Effector memory CD8-positive, alpha-beta T cell (primary cell): ENCODE measurements around the gene TDRD6.

Experiments used
- ATAC-seq: fragments of 150-1000 bp; cut with Tn5 transposase; replicated peaks from 2 replicates; pipeline ENCODE4 v1.10.0; 2021; ENCODE audit warnings: mild to moderate bottlenecking, moderate library complexity
- DNase-seq, 3 experiments: peaks; one replicate each; pipeline ENCODE4 v3.0.0; 2021
- H3K27ac Mint-ChIP-seq, 2 donors: one replicate each; pipeline ENCODE4 v1.8.0; 2022; ENCODE audit warnings: mild to moderate bottlenecking in 2 of 2, mixed read lengths in 2 of 2, moderate library complexity in 2 of 2
- H3K27me3 Mint-ChIP-seq, 2 donors: one replicate each; pipeline ENCODE4 v1.8.0; 2022; ENCODE audit warnings: mixed read lengths in 2 of 2
- H3K36me3 Mint-ChIP-seq: one replicate; pipeline ENCODE4 v1.8.0; 2022; ENCODE audit warnings: mild to moderate bottlenecking, moderate library complexity, mixed read lengths; ENCODE audit not compliant: insufficient read depth
- H3K4me1 Mint-ChIP-seq, 2 donors: one replicate each; pipeline ENCODE4 v1.8.0; 2022; ENCODE audit warnings: low read depth in 2 of 2, mixed read lengths in 2 of 2
- H3K4me3 Mint-ChIP-seq, 2 donors: one replicate each; pipeline ENCODE4 v1.8.0; 2022; ENCODE audit warnings: mild to moderate bottlenecking in 2 of 2, mixed read lengths in 2 of 2, moderate library complexity in 2 of 2
- H3K9me3 Mint-ChIP-seq, 2 donors: one replicate each; pipeline ENCODE4 v1.8.0; 2022; ENCODE audit warnings: mixed read lengths in 2 of 2

The TDRD6 gene

DNA sequence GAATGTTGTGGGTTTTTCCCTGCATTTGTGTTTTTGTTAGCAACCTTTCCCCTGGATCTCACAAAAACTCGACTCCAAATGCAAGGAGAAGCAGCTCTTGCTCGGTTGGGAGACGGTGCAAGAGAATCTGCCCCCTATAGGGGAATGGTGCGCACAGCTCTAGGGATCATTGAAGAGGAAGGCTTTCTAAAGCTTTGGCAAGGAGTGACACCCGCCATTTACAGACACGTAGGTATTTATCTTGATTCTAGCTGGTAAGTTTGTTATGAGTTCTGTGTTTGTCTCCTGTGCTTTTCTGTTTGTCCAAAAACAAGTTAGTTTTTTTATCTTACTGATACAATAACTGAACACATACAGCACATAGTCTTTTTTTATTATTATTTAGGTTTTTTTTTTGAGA, 31.9 kb upstream of the TDRD6 start:
- Mint-ChIP-seq H3K9me3 (no peaks in the 10 kb centered on the region), H3K4me3 (no peak overlapping the region), H3K4me1 (peaks cover 13 to 14% of the 10 kb centered on the region in 2 donors), H3K27me3 (peaks cover 43 to 48% of the 10 kb centered on the region in 2 donors), H3K36me3 (no peaks in the 10 kb centered on the region), H3K27ac (no peak overlapping the region)
- no peak for DNase-seq
- no peak for ATAC-seq

DNA sequence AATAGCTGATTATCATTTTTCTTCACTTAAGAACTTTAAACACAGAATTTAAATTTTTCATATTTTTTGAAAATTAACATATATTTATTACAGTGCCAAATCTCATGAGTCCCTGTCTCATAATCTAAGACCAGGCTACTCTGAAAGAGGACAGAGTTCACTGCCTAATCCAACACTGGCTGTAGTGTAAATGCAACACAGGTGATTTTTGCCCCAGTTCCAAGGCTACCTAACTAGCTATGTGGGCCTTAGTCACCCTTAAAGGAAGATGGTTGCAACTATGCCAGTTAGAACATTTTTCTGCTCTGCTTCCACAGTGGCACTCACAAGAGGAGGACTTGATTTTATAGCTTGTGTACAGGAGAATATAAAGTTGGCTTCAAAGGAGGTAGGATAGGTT, 30.0 kb upstream of the TDRD6 start:
- Mint-ChIP-seq H3K36me3 (no peaks in the 10 kb centered on the region), H3K4me3 (no peak overlapping the region), H3K4me1 (peaks cover 8% of the 10 kb centered on the region in 2 donors), H3K9me3 (no peaks in the 10 kb centered on the region), H3K27me3 (peaks cover 31 to 34% of the 10 kb centered on the region in 2 donors), H3K27ac (no peak overlapping the region)
- DNase-seq: no peak
- no peak for ATAC-seq

DNA sequence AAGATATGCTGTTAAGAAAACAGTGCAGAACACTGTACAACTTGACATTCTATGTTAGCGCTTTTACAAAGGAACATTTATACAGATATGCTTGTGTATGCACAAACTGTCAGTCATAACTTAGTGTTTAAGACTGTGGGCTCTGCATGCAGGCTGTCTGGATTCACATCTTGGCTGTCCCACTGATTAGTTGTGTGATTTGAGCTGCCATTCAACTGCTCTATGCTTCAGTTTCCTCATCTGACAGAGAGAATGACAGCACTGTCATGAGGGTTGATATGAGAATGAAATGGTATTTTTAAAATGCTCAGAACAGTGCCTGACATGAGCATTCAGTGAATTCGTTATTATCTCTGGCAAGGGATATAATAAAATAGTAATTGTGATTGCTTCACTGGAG, 26.2 kb upstream of the TDRD6 start:
- peaks cover 0 to 9% of the 10 kb centered on the region in 2 donors for H3K27me3 Mint-ChIP-seq
- no peaks in the 10 kb centered on the region for H3K9me3 Mint-ChIP-seq
- ATAC-seq (no peak), DNase-seq (no peak)
- no peaks in the 10 kb centered on the region for H3K4me1 Mint-ChIP-seq
- no peaks in the 10 kb centered on the region for H3K36me3 Mint-ChIP-seq
- H3K4me3 Mint-ChIP-seq: no peak overlapping the region
- H3K27ac Mint-ChIP-seq: no peak overlapping the region

GRCh38 chr6:46667377-46667776, 20.3 kb upstream of the TDRD6 start:
- no peak overlapping the region for H3K27ac Mint-ChIP-seq
- no peaks in the 10 kb centered on the region for H3K36me3 Mint-ChIP-seq
- no peaks in the 10 kb centered on the region for H3K4me1 Mint-ChIP-seq
- DNase-seq: no peak
- no peak for ATAC-seq
- no peak overlapping the region for H3K4me3 Mint-ChIP-seq
- no peaks in the 10 kb centered on the region for H3K9me3 Mint-ChIP-seq
- H3K27me3 Mint-ChIP-seq: peaks cover 0 to 13% of the 10 kb centered on the region in 2 donors

DNA sequence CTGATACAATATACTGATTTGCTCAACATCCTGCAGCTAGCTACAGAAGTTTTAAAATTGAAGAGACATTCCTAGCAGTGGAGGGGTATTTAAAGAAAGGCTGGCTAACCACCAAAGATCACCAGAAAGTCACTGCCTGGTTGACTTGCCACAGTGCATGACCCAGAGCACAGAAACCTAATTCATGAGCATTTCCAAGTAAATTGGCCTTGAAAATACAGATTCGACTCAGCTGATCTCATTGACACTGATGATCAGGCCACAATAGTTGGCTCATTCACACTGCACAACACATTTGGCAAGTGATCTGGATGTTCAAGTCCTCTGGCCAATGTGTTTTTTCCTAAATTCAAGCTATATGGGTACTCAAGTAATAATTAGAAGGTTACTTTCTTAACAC, 13.3 kb upstream of the TDRD6 start:
- DNase-seq: no peak
- no peak overlapping the region for H3K27ac Mint-ChIP-seq

GRCh38 chr6:46676604-46677313, 10.9 kb upstream of the TDRD6 start:
- DNase-seq (no peak), ATAC-seq (no peak)
- Mint-ChIP-seq H3K36me3 (no peaks in the 10 kb centered on the region), H3K27ac (no peak overlapping the region), H3K4me3 (no peak overlapping the region), H3K4me1 (no peaks in the 10 kb centered on the region), H3K27me3 (peaks cover 12 to 17% of the 10 kb centered on the region in 2 donors), H3K9me3 (no peaks in the 10 kb centered on the region)

More for the DNA sequence above, 13.3 kb upstream of the TDRD6 start:
- Mint-ChIP-seq H3K27me3 (peaks cover 0 to 5% of the 10 kb centered on the region in 2 donors), H3K4me1 (no peaks in the 10 kb centered on the region), H3K4me3 (no peak overlapping the region), H3K9me3 (no peaks in the 10 kb centered on the region), H3K36me3 (no peaks in the 10 kb centered on the region)
- no peak for ATAC-seq

- Mint-ChIP-seq H3K27me3 (peaks cover 12 to 17% of the 10 kb centered on the region in 2 donors), H3K9me3 (no peaks in the 10 kb centered on the region), H3K36me3 (no peaks in the 10 kb centered on the region), H3K4me3 (no peak overlapping the region), H3K4me1 (no peaks in the 10 kb centered on the region), H3K27ac (no peak overlapping the region)
- DNase-seq: no peak
- no peak for ATAC-seq
Measured at GRCh38 chr6:46677314-46677654, 10.4 kb upstream of the TDRD6 start.

GRCh38 chr6:46684771-46685170, 2.9 kb upstream of the TDRD6 start:
- H3K27ac Mint-ChIP-seq: no peak overlapping the region
- no peaks in the 10 kb centered on the region for H3K36me3 Mint-ChIP-seq
- no peaks in the 10 kb centered on the region for H3K9me3 Mint-ChIP-seq
- DNase-seq: no peak
- H3K4me1 Mint-ChIP-seq: no peaks in the 10 kb centered on the region
- H3K4me3 Mint-ChIP-seq: no peak overlapping the region
- ATAC-seq: no peak
- H3K27me3 Mint-ChIP-seq: peaks cover 12 to 24% of the 10 kb centered on the region in 2 donors

DNA sequence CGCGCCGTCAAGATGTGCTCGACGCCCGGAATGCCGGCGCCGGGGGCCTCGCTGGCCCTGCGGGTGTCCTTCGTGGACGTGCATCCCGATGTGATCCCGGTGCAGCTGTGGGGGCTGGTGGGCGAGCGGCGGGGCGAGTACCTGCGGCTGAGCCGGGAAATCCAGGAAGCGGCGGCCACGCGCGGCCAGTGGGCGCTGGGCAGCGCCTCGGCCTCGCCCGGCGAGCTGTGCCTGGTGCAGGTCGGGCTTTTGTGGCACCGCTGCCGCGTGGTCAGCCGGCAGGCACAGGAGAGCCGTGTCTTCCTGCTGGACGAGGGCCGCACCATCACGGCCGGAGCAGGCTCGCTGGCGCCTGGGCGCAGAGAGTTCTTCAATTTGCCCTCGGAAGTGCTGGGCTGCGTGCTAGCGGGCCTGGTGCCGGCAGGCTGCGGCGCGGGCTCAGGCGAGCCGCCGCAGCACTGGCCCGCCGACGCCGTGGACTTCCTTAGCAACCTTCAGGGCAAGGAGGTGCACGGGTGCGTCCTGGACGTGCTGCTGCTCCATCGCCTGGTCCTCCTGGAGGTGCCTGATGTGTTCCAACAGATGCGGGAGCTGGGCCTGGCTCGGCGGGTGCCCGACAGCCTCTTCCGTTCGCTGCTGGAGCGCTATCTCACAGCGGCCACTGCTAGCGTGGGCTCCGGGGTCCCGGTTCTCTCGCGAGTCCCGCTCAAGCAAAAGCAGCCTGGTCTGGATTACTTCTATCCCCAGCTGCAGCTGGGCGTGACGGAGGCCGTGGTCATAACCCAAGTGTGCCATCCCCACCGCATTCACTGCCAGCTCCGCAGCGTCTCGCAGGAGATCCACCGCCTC, 656 bp downstream of the TDRD6 start:
- Mint-ChIP-seq H3K9me3 (no peaks in the 10 kb centered on the region), H3K27me3 (peaks cover 10 to 15% of the 10 kb centered on the region in 2 donors), H3K4me1 (no peaks in the 10 kb centered on the region), H3K27ac (no peak overlapping the region), H3K4me3 (no peak overlapping the region), H3K36me3 (no peaks in the 10 kb centered on the region)
- DNase-seq (no peak), ATAC-seq (no peak)

DNA sequence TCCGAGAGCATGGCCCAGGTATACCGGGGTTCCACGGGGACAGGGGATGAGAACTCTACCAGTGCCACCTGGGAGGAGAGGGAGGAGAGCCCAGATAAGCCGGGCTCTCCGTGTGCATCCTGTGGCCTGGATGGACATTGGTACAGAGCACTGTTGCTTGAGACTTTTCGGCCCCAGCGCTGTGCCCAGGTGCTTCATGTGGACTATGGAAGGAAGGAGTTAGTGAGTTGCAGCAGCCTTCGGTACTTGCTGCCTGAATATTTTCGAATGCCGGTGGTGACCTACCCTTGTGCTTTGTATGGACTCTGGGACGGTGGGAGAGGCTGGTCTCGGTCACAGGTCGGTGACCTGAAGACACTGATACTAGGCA, 1.3 kb downstream of the TDRD6 start:
- Mint-ChIP-seq H3K36me3 (no peaks in the 10 kb centered on the region), H3K27me3 (peaks cover 10 to 21% of the 10 kb centered on the region in 2 donors), H3K4me3 (no peak overlapping the region), H3K4me1 (no peaks in the 10 kb centered on the region), H3K9me3 (no peaks in the 10 kb centered on the region), H3K27ac (no peak overlapping the region)
- ATAC-seq: no peak
- DNase-seq: no peak

- H3K27ac Mint-ChIP-seq: no peak overlapping the region
Measured at GRCh38 chr6:46689657-46690056, 2.0 kb downstream of the TDRD6 start.

DNA sequence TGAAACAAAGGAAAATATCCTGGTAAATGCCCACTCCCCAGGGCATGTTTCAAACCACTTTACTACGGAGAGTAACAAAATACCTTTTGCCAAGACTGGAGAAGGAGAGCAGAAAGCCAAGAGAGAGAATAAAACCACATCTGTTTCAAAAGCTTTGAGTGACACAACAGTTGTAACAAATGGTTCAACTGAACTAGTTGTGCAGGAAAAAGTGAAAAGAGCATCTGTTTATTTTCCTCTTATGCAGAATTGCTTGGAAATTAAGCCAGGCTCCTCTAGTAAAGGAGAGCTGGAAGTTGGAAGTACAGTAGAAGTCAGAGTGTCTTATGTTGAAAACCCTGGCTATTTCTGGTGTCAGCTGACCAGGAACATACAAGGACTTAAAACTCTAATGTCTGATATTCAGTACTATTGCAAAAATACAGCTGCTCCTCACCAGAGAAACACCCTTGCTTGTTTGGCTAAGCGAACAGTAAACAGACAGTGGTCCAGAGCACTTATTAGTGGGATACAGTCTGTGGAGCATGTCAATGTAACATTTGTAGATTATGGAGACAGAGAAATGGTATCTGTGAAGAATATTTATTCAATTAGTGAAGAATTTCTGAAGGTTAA, 2.6 kb downstream of the TDRD6 start:
- no peak for ATAC-seq
- Mint-ChIP-seq H3K4me1 (no peaks in the 10 kb centered on the region), H3K4me3 (no peak overlapping the region), H3K27ac (no peak overlapping the region), H3K36me3 (no peaks in the 10 kb centered on the region), H3K9me3 (no peaks in the 10 kb centered on the region), H3K27me3 (peaks cover 10 to 21% of the 10 kb centered on the region in 2 donors)
- no peak for DNase-seq

More at GRCh38 chr6:46689657-46690056, 2.0 kb downstream of the TDRD6 start:
- Mint-ChIP-seq H3K27me3 (peaks cover 10 to 21% of the 10 kb centered on the region in 2 donors), H3K4me1 (no peaks in the 10 kb centered on the region), H3K9me3 (no peaks in the 10 kb centered on the region), H3K36me3 (no peaks in the 10 kb centered on the region), H3K4me3 (no peak overlapping the region)
- no peak for ATAC-seq
- DNase-seq: no peak

GRCh38 chr6:46690911-46691451, 3.3 kb downstream of the TDRD6 start:
- no peak for ATAC-seq
- H3K9me3 Mint-ChIP-seq: no peaks in the 10 kb centered on the region
- H3K4me1 Mint-ChIP-seq: no peaks in the 10 kb centered on the region
- DNase-seq: no peak
- no peak overlapping the region for H3K27ac Mint-ChIP-seq
- H3K36me3 Mint-ChIP-seq: no peaks in the 10 kb centered on the region
- no peak overlapping the region for H3K4me3 Mint-ChIP-seq
- H3K27me3 Mint-ChIP-seq: peaks cover 10 to 21% of the 10 kb centered on the region in 2 donors
